Activated CD4-positive, alpha-beta T cell treated with anti-CD3 and anti-CD28 coated beads, Interleukin-2, amount 50 U/mL, for 24 hours (primary cell): Measurements from ENCODE around the gene SLC29A2.
"Not testable (repeated sequence)": the region's sequence is repeated elsewhere in the genome, so short reads cannot be mapped to it uniquely, and the experiment has no call there.

Source experiments
- DNase-seq, 2 donors: peaks; one replicate each; pipeline ENCODE4 v3.0.0-alpha.2; 2020; ENCODE audit warnings: low read depth in 1 of 2, low spot score in 1 of 2

SLC29A2 gene

DNA sequence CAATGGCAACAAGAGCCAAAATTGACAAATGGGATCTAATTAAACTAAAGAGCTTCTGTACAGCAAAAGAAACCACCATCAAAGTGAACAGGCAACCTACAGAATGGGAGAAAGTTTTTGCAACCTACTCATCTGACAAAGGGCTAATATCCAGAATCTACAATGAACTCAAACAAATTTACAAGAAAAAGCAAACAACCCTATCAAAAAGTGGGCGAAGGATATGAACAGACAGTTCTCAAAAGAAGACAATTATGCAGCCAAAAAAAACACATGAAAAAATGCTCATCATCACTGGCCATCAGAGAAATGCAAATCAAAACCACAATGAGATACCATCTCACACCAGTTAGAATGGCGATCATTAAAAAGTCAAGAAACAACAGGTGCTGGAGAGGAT lies 51.3 kb downstream of the SLC29A2 start:
- not testable (repeated sequence) for DNase-seq

- no peak for DNase-seq
Measured at GRCh38 chr11:66318600-66318970, 53.0 kb downstream of the SLC29A2 start.

- no peak for DNase-seq
Measured at GRCh38 chr11:66317723-66318599, 53.6 kb downstream of the SLC29A2 start.

DNA sequence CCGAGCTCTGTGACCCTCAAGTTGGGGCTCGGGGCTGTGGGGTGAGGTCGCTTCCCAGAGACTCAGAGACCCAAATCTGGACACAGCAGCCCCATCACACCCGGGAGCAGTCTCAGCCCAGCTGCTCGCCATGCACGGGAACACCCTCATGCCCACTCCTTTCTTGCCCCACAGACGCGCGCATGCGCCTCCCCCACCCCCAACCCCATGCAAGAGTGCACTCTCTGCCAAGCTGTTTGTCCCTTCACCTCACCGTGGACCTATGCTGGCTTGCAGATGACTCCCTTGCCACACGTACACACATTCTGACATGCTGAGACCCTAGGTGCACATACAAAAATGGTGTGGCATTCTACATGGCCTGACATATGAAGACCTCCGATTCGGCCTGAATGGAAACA lies 54.2 kb downstream of the SLC29A2 start:
- DNase-seq = no peak

GRCh38 chr11:66316849-66317251 lies 54.7 kb downstream of the SLC29A2 start, which contains the start of gene CD248:
Gene CD248, minus strand, starts transcription at chr11:66317044. Its CDS starts 17 bp downstream, at chr11:66317027.
- no peak for DNase-seq

DNA sequence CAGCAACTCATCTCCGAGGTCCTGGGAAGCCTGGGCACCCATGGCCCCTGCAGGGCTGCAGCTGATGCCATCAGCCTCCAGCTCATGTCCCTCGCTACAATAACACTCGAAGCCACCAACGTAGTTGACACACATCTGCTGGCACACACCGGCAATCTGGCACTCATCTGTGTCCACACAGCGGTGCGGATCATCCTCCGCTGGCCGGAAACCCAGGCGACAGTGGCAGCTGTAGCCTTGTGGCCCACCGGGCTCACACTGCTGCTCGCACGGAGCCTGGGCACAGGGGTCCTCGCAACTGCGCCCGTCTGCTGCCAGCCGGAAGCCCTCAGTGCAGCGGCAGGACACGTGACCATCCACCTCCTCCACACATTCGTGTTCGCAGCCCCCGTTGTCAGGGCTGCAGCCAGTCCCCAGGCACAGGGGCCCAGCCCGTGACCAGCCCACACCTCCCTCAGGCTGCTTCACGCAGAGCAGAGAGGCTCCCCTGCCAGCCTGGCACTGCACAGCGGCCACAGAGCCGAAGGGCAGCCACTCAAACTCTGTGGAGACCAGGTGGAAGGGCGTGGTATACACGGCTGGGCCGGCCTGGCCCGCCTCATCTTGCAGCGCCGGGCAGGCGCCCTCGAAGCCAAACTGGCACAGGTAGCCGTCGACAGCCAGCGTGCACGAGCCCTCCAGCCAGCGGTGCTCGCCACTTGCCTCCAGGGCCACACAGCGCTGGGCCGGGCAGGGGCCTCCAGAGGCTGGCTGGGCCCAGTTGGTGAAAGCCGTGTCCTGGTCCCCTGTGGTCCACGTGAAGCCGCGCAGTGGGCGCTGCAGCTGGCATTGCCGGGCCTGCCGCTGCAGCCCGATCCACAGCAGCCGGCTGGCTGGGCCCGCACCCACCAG lies 55.4 kb downstream of the SLC29A2 start:
- no peak for DNase-seq

DNA sequence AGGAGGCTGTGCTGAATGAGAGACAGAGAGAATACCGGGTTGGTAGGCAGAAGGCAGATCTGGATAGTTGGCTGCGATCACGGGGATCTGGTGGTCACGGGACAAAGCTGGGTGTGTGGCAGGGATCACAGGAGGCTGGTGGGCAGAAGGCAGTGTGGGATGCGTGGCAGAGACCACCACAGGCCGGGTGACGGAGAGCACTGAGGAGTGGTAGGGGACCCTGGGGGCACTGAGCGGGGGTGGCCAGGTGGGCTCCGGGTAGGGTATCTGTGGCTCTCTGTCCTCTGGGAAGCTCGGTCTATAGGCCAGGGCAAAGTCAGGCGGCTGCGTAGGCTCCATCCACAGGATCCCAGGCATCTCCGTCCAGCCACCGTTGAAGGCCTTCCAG lies 56.1 kb downstream of the SLC29A2 start:
- no peak for DNase-seq

DNA sequence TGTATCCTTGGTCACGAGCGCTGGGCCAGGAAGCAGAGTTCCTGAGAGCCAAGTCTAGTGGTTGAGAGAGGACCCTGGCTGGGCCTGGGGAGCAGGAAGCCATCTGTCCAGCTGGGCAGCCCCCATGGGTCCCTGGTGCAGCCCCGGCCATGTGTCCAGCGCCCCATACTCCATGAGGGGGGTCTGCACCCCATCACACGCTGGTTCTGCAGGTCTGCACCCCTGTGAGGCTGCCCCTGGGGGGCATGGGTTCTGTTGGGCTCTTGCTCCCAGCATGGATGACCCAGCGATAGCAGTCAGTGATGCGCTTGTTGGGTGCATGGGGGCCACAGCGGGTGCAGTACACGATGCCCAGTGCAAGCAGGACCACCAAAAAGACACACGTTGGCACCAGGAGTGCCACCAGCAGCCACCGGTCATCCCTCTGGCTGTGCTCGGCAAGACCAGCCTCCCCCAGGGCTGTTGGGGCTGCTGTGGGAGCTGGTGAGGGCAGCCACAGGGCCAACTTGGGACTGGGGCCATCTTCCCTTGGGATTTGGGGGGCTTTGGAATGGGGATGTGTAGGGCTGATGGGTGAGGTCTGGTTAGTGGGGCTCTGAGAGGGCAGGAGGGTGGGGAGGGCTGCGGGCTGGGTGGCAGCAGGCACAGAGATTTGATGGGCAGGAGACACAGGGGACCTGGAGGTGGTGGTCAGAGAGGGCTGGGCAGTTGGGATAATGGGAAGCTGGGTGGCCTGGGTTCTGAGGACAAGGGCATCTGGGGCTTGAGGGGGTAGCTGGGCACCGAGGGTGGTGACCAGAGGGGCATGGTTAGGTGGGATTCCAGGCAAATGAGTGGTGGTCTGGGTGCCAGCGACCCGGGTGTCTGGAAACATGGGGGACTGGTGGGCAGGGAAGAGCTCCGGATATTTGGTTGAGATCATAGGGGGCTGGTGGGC lies 56.7 kb downstream of the SLC29A2 start:
- DNase-seq = no peak

DNA sequence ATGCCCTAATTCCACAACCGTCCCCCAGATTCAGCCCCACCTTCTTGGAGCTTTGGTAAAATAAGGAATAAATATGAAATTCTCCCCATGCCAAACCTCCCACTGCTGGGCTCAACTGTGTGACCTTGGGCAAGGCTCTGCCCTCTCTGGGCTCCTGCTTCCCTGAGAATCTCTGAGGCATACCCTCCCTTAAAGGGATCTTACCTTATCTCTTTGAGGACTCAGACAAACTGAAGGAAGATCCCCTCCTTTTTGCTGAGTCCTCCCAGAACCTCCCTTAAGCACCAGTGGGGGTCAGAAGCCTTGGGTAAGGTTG lies 57.4 kb downstream of the SLC29A2 start:
- DNase-seq = no peak

DNA sequence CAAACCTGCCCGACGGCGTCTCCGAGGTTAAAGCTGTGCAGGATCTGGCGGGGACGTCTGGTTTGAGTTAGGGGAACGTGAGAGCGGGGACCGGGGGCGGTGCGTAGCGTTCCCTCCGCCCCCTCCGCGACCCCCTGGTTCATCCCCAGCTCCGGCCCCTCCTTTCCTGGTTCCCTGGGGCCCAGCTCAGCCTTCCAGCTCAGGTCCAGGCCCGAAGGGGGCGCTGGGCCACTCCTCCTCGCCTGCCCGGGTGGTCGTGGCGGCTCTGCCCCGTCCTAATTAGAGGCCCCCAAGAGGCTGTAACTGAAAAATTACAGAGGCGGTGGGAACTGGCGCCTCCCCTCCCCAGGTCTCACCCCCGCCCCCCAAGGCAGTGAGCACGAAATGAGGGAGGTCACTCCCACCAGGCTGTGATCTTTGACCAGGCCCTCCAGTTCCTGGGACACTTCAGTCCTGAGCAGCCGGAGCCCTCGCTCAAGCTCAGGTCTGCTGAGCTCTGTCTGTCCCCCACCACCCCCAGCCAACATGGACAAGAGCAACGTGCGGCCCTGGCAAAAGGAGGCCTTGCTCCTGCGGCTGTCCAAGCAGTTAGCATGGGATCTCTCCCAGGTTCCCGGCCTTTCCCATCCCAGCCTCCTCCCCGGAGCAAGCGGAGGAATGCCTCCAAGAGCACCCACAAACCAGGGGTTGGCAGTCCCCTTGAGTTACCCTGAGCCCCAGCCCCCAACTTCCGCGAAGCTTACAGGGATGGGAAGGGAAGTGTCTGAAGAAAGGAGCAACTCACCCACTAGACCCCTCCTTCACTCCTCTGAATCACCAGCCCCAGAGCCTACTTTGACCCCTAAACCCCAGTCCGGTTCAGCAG lies 58.0 kb downstream of the SLC29A2 start:
- no peak for DNase-seq

GRCh38 chr11:66312549-66313320 lies 58.8 kb downstream of the SLC29A2 start:
- DNase-seq = peak; percentile 96
